DOHH2 (cell line): ENCODE results near the gene SAE1.

Experiments
- H3F3A ChIP-seq: fragments of 200-600 bp; sonication (generic), shearing (Covaris generic); 2 replicates; pipeline ENCODE4 v1.6.0; 2016; ENCODE audit warnings: antibody characterized with exemption, mild to moderate bottlenecking; ENCODE audit not compliant: control insufficient read depth, insufficient read depth
- H3K27ac ChIP-seq: fragments of 200-600 bp; sonication (generic); 2 replicates; pipeline ENCODE4 v1.5.1; 2014; ENCODE audit warnings: low read depth, mild to moderate bottlenecking, low read length, moderate library complexity
- H3K27me3 ChIP-seq: fragments of 200-600 bp; sonication (generic); 2 replicates; pipeline ENCODE4 v1.6.1; 2014; ENCODE audit warnings: mild to moderate bottlenecking, low read length, mixed read lengths; ENCODE audit not compliant: control insufficient read depth
- H3K36me3 ChIP-seq: fragments of 200-600 bp; sonication (generic); 2 replicates; pipeline ENCODE4 v1.6.1; 2014; ENCODE audit warnings: mild to moderate bottlenecking, low read length, moderate library complexity, mixed read lengths; ENCODE audit not compliant: control insufficient read depth
- H3K4me1 ChIP-seq: fragments of 200-600 bp; sonication (generic); 2 replicates; pipeline ENCODE4 v1.6.1; 2014; ENCODE audit warnings: mild to moderate bottlenecking, low read length, mixed read lengths; ENCODE audit not compliant: control insufficient read depth
- H3K4me2 ChIP-seq: fragments of 200-600 bp; sonication (generic); 2 replicates; pipeline ENCODE4 v1.6.0; 2014; ENCODE audit warnings: mild to moderate bottlenecking, low read length, moderate library complexity
- H3K4me3 ChIP-seq: fragments of 200-600 bp; sonication (generic); 2 replicates; pipeline ENCODE4 v1.5.1; 2014; ENCODE audit warnings: mild to moderate bottlenecking, low read length, mixed read lengths
- H3K79me2 ChIP-seq: fragments of 200-600 bp; sonication (generic); 2 replicates; pipeline ENCODE4 v1.6.1; 2014; ENCODE audit warnings: mild to moderate bottlenecking, low read length, mixed read lengths; ENCODE audit not compliant: control insufficient read depth
- H3K9me2 ChIP-seq: fragments of 200-600 bp; sonication (generic); replicated peaks from 2 replicates; pipeline ENCODE4 v1.6.1; 2014; ENCODE audit warnings: mild to moderate bottlenecking, low read length, mixed read lengths; ENCODE audit not compliant: control insufficient read depth
- H3K9me3 ChIP-seq: fragments of 200-600 bp; sonication (generic); 2 replicates; pipeline ENCODE4 v1.6.1; 2014; ENCODE audit warnings: antibody characterized with exemption, low read length, mixed read lengths; ENCODE audit not compliant: control insufficient read depth, insufficient read depth
- H4K20me1 ChIP-seq: fragments of 200-600 bp; sonication (generic); 2 replicates; pipeline ENCODE4 v1.6.0; 2014; ENCODE audit warnings: low read depth, mild to moderate bottlenecking, antibody characterized with exemption, low read length, moderate library complexity; ENCODE audit not compliant: control insufficient read depth, insufficient read depth
- EZH2phosphoT487 ChIP-seq: fragments of 200-600 bp; sonication (generic); IDR thresholded peaks from 2 replicates; pipeline ENCODE4 v1.6.1; 2017; ENCODE audit warnings: borderline replicate concordance, mild to moderate bottlenecking, antibody characterized with exemption, low read length, moderate library complexity, mixed read lengths
- TF ChIP-seq, protein P1 (sequence below): fragments of 200-600 bp; sonication (generic); IDR thresholded peaks from one replicate; pipeline ENCODE4 v1.5.1; 2014; ENCODE audit warnings: antibody characterized with exemption, mild to moderate bottlenecking, low read depth, low read length; ENCODE audit not compliant: poor library complexity, severe bottlenecking

Gene SAE1

DNA sequence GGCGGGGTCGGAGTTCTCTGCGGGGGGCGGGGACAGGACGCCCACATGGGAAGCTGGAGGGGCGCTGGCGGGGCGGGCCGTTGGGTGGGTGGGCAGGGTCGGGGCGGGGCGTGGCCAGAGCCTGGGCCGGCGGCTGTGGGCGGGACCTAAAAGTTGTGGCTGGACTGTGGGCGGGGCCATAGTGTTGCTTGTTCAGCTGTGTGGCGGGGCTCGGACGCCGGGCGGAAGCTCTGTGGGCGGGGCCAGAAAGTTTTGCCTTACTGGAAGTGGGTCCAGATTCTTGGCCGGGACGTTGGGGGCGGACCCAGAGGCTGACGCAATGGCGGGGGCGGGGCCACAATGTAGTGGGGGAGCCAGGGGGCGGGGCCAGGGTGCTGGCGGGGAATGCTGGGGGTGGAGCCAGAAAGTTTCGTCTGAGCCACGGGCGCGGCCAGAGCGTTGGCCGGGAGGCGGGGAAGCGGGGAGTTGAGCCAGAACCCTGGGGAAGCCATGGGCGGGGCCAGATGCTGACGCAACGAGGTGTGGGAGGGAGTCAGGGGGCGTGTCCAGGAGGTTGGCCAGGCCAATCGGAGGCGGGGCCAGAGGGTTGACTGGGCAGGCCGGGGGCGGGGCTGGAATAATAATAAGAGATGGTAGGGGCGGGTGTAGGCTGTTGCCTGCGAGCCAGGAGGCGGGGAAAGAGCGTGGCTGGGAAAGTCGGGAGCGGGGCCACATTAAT, 126.2 kb downstream of the SAE1 start:
- H3K9me3 ChIP-seq: no peaks in the 10 kb centered on the region
- peak overlapping the region; percentile 90 for H3K4me3 ChIP-seq
- no peaks in the 10 kb centered on the region for H4K20me1 ChIP-seq
- H3K4me1 ChIP-seq: peaks cover 17% of the 10 kb centered on the region
- peak overlapping the region; percentile 79 for H3K4me2 ChIP-seq
- peaks cover 5% of the 10 kb centered on the region; the same call in 1 of the 2 replicates for H3F3A ChIP-seq
- peaks cover 24% of the 10 kb centered on the region for H3K36me3 ChIP-seq
- no peaks in the 10 kb centered on the region for H3K9me2 ChIP-seq
- no peaks in the 10 kb centered on the region for H3K27me3 ChIP-seq
- H3K79me2 ChIP-seq: peaks cover 16% of the 10 kb centered on the region
- no peak for TF ChIP-seq EZH2phosphoT487
- TF ChIP-seq, protein P1, sequence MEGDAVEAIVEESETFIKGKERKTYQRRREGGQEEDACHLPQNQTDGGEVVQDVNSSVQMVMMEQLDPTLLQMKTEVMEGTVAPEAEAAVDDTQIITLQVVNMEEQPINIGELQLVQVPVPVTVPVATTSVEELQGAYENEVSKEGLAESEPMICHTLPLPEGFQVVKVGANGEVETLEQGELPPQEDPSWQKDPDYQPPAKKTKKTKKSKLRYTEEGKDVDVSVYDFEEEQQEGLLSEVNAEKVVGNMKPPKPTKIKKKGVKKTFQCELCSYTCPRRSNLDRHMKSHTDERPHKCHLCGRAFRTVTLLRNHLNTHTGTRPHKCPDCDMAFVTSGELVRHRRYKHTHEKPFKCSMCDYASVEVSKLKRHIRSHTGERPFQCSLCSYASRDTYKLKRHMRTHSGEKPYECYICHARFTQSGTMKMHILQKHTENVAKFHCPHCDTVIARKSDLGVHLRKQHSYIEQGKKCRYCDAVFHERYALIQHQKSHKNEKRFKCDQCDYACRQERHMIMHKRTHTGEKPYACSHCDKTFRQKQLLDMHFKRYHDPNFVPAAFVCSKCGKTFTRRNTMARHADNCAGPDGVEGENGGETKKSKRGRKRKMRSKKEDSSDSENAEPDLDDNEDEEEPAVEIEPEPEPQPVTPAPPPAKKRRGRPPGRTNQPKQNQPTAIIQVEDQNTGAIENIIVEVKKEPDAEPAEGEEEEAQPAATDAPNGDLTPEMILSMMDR: no peak
- H3K27ac ChIP-seq: peak overlapping the region; percentile 48

DNA sequence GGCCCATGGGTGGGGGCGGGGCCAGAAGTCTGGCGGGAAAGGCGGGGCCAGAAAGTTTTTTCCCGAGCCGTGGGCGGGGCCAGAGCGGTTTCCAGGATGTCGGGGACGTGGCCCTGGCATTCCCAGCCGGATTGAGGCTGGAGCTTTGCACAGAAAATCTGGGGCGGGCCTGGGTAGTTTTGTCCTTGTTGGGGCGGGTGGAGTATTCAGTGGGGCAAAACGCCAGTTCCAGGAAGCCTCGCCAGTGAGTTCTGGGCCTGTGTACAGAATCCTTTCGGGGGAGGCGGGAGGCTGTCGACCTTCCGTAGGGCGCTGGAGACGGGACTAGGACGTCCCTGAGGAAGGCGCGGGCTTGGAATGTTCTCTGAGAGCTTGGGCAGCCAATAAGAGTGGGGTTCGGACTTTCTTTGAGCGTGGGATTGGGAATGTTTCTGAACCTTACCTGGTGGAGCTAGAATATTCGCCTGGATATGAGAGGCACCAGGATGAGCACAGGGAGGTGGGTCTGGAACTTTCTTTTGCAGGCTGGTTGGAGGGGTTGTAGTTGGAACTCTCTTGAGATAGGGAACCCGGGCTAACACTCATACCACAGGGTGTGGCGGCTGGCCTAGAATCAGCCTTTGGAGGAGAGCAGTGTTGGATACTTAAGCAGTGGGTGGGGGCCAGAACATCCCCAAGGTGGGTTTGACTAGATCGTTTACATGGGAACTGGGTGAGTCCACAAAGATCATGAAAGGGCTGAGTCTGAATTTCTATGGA, 127.0 kb downstream of the SAE1 start:
- Histone ChIP-seq H3K36me3 (peaks cover 27% of the 10 kb centered on the region), H3K4me2 (peak overlapping the region; percentile 74), H3K27ac (peak overlapping the region; percentile 48), H3K27me3 (no peaks in the 10 kb centered on the region), H3K9me2 (no peaks in the 10 kb centered on the region), H3K79me2 (peaks cover 16% of the 10 kb centered on the region), H3K4me1 (peaks cover 24% of the 10 kb centered on the region), H3K4me3 (peak overlapping the region; percentile 90), H4K20me1 (no peaks in the 10 kb centered on the region), H3F3A (peaks cover 5% of the 10 kb centered on the region; the same call in 1 of the 2 replicates), H3K9me3 (no peaks in the 10 kb centered on the region)
- TF ChIP-seq EZH2phosphoT487: no peak
- TF ChIP-seq, protein P1: no peak

DNA sequence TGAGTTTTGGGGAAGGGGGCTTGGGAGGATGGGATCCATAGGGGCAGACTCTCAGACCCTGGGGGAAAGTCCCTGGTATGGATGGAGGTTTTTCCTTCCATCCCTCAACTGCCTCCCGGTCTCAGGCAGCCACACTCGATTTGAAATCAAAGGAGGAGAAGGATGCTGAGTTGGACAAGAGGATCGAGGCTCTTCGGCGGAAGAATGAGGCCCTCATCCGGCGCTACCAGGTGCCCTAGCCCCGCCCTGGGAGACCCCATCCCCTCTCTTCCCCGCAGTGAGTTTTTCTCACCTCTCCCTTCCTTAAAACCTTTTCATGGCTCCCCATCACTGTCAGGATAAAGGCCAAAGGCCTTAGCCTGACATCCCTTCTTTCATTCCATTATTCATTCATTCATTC, 127.8 kb downstream of the SAE1 start:
- TF ChIP-seq, protein P1: no peak
- no peak for TF ChIP-seq EZH2phosphoT487
- Histone ChIP-seq H3K27ac (no peak overlapping the region), H3F3A (peaks cover 4% of the 10 kb centered on the region; the same call in 1 of the 2 replicates), H3K36me3 (peaks cover 34% of the 10 kb centered on the region), H3K9me3 (no peaks in the 10 kb centered on the region), H3K79me2 (peaks cover 16% of the 10 kb centered on the region), H3K4me1 (peaks cover 27% of the 10 kb centered on the region), H3K9me2 (no peaks in the 10 kb centered on the region), H3K4me3 (no peak overlapping the region), H3K27me3 (no peaks in the 10 kb centered on the region), H4K20me1 (no peaks in the 10 kb centered on the region), H3K4me2 (peak overlapping the region; percentile 74)
